Natural killer cell (primary cell): ENCODE measurements around the gene IL17C. TPM values are rescaled to one million over a fixed set of nuclear protein-coding genes. Genes with fewer than 3 reads are reported as not detected.

Experiments
- ATAC-seq, 3 donors: fragments of 150-1000 bp in 2 of 3; fragments of 200-7000 bp in 1 of 3; cut with Tn5 transposase; 1 replicate in 1 of 3; 2 replicates in 2 of 3; pipeline ENCODE4 v1.10.0; 2021; ENCODE audit warnings: mild to moderate bottlenecking in 2 of 3, moderate library complexity in 2 of 3
- DNase-seq, 2 donors: peaks; one replicate each; pipeline versions ENCODE4 v3.0.0 to v3.0.0-alpha.2; 2013 to 2021; ENCODE audit warnings: mixed read lengths in 1 of 2
- H3K27ac ChIP-seq: one replicate; pipeline ENCODE4 v1.5.1; 2013; ENCODE audit warnings: mild to moderate bottlenecking, low read length
- H3K27me3 ChIP-seq: one replicate; pipeline ENCODE4 v1.6.1; 2013; ENCODE audit warnings: low read length; ENCODE audit not compliant: control insufficient read depth, insufficient read depth
- H3K36me3 ChIP-seq: one replicate; pipeline ENCODE4 v1.6.1; 2013; ENCODE audit warnings: low read length; ENCODE audit not compliant: control insufficient read depth, insufficient read depth
- H3K4me1 ChIP-seq: one replicate; pipeline ENCODE4 v1.6.1; 2013; ENCODE audit warnings: low read length; ENCODE audit not compliant: control insufficient read depth, insufficient read depth
- H3K4me3 ChIP-seq: one replicate; pipeline ENCODE4 v1.5.1; 2013; ENCODE audit warnings: low read length
- H3K9me3 ChIP-seq: one replicate; pipeline ENCODE4 v1.6.1; 2013; ENCODE audit warnings: low read length; ENCODE audit not compliant: control insufficient read depth, insufficient read depth
- H3K27ac Mint-ChIP-seq, 2 donors: one replicate each; pipeline ENCODE4 v1.8.0; 2022; ENCODE audit warnings: mild to moderate bottlenecking in 2 of 2, mixed read lengths in 2 of 2, moderate library complexity in 1 of 2
- H3K27me3 Mint-ChIP-seq, 2 donors: one replicate each; pipeline ENCODE4 v1.8.0; 2022; ENCODE audit warnings: low read depth in 2 of 2, mixed read lengths in 2 of 2
- H3K36me3 Mint-ChIP-seq: one replicate; pipeline ENCODE4 v1.8.0; 2022; ENCODE audit warnings: mixed read lengths
- H3K4me1 Mint-ChIP-seq, 2 donors: one replicate each; pipeline ENCODE4 v1.8.0; 2022; ENCODE audit warnings: mixed read lengths in 2 of 2
- H3K4me3 Mint-ChIP-seq: one replicate; pipeline ENCODE4 v1.8.0; 2022; ENCODE audit warnings: mild to moderate bottlenecking, moderate library complexity, mixed read lengths
- H3K9me3 Mint-ChIP-seq, 2 donors: one replicate each; pipeline ENCODE4 v1.8.0; 2022; ENCODE audit warnings: mixed read lengths in 2 of 2
- WGBS: methylation state at CpG from one replicate; pipeline ENCODE4 v1.1.7; 2013; ENCODE audit warnings: missing lambda C conversion rate; ENCODE audit not compliant: insufficient coverage; 5-methylcytosine and 5-hydroxymethylcytosine counted together
- intact Hi-C: fragments of 100-400 bp; cut with micrococcal nuclease; formaldehyde crosslinking; loops from one replicate; pipeline ENCODE4 v1.14.2; 2022
- total RNA-seq, 4 donors: library from RNA; stranded (reverse); fragments of 120-200 nt in 1 of 4; gene quantifications; one replicate each; pipeline versions ENCODE4 v1.2.3 to v1.2.4, GENCODE V29; 2013 to 2022
- TF ChIP-seq, protein P1 (sequence below): fragments of 200-600 bp; IDR thresholded peaks from one replicate; pipeline ENCODE4 v1.8.0; 2022; ENCODE audit warnings: antibody characterized with exemption

The IL17C gene
- total RNA-seq, 3 donors from 2014 or later (not counting 1 experiment from before 2014, with no cell fraction given), result 0.61 to 3.0 (median 1.2) TPM

DNA sequence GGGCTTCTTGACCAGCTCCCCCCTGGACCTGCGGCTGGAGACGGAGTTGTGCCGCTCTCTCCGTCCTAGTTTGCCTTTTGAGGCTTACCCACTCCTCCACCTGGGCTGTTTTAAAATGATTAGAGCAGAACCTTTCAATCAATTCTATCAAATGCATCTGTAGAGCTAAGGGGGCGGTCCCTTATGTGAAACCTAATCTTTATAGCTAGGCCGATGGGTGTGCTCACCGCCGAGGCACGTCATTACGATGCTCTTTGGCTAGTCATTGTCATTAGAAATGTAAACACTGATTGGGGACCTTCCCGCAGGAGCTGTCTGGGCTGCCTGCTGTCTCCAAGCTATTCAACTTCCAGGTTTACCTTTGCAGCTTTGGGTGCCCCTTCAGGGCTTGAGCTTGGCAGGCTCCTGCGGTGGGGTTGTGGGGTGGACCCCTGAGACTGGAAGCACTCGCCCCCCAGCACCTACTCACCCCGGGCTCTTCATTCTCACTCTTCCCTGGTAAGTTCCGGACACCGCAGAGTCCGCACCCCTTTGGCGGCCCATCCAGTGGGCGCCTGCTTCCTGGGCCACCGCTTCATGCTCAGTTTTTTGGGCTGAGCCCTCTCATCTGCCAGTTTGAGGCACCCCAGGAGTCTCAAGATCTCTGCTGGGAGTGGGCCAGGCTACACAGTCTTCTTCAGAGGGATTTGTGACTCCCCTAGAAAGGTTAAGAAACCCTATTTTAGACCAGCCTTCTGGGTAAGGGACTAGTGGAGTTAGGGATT, 20.9 kb upstream of the IL17C start:
- ATAC-seq, result no peak
- Histone ChIP-seq H3K27ac (no peak overlapping the region), H3K36me3 (peaks cover 19% of the 10 kb centered on the region), H3K9me3 (no peaks in the 10 kb centered on the region), H3K4me3 (no peak overlapping the region), H3K27me3 (no peaks in the 10 kb centered on the region), H3K4me1 (peaks cover 43% of the 10 kb centered on the region)
- Mint-ChIP-seq H3K4me1 (peaks cover 29 to 59% of the 10 kb centered on the region in 2 donors), H3K4me3 (no peak overlapping the region), H3K9me3 (no peaks in the 10 kb centered on the region), H3K27me3 (no peaks in the 10 kb centered on the region), H3K27ac (peak overlapping the region; percentile 96 to 97), H3K36me3 (no peaks in the 10 kb centered on the region)
- TF ChIP-seq, protein P1, sequence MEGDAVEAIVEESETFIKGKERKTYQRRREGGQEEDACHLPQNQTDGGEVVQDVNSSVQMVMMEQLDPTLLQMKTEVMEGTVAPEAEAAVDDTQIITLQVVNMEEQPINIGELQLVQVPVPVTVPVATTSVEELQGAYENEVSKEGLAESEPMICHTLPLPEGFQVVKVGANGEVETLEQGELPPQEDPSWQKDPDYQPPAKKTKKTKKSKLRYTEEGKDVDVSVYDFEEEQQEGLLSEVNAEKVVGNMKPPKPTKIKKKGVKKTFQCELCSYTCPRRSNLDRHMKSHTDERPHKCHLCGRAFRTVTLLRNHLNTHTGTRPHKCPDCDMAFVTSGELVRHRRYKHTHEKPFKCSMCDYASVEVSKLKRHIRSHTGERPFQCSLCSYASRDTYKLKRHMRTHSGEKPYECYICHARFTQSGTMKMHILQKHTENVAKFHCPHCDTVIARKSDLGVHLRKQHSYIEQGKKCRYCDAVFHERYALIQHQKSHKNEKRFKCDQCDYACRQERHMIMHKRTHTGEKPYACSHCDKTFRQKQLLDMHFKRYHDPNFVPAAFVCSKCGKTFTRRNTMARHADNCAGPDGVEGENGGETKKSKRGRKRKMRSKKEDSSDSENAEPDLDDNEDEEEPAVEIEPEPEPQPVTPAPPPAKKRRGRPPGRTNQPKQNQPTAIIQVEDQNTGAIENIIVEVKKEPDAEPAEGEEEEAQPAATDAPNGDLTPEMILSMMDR, result no peak
- WGBS, result 96% methylated on average over 20 of the region's 20 CpGs
- intact Hi-C loops, result no loop called here
- no peak for DNase-seq

DNA sequence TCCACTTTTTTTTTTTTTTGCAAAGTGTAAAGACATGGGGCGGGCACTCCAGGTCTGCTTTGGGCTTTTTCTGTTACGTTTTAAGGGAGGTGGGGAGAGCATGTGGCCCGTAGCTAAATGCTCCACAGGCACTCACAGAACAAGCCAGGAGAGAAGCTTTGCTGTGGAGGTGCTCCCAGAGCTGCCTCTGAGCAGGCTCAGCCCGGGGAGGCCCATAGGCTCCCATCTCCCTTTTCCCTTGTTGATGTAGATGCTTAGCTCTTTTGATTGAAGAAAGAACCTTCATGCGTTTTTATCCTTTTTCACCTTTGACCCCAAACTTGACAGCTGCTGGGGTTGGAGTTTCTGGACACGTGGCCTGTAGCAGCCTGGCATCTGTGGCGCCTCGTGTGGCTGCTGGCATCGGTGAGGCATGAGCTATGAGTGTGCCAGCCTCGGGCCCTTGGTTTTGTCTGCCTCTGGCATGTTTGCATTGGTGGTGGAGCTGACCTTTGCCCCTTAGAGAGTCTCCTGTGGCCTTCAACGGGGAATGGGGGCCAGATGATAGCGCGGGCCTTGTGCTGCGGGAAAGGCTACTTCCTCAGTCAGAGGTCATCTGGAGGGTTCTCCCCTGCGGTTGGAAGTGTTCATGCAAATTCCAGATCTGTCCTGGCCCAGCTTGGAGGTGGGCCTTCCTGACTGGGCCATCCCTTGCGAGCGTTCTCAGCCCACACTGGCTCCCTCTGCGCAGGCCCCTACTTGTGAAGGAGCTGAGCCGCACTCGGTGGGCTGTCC, 20.0 kb upstream of the IL17C start:
- intact Hi-C loops, result no loop called here
- peaks cover 29 to 57% of the 10 kb centered on the region in 2 donors for H3K4me1 Mint-ChIP-seq
- H3K9me3 ChIP-seq, result no peaks in the 10 kb centered on the region
- ATAC-seq (no peak), DNase-seq (no peak)
- no peaks in the 10 kb centered on the region for H3K9me3 Mint-ChIP-seq
- no peaks in the 10 kb centered on the region for H3K36me3 Mint-ChIP-seq
- peaks cover 24% of the 10 kb centered on the region for H3K36me3 ChIP-seq
- peaks cover 47% of the 10 kb centered on the region for H3K4me1 ChIP-seq
- peak overlapping the region; percentile 96 to 97 for H3K27ac Mint-ChIP-seq
- TF ChIP-seq, protein P1, result no peak
- H3K27me3 Mint-ChIP-seq, result no peaks in the 10 kb centered on the region
- no peak overlapping the region for H3K4me3 ChIP-seq
- no peaks in the 10 kb centered on the region for H3K27me3 ChIP-seq
- H3K27ac ChIP-seq, result peak overlapping the region; percentile 93
- WGBS, result 93% methylated on average over 20 of the region's 20 CpGs
- H3K4me3 Mint-ChIP-seq, result no peak overlapping the region

DNA sequence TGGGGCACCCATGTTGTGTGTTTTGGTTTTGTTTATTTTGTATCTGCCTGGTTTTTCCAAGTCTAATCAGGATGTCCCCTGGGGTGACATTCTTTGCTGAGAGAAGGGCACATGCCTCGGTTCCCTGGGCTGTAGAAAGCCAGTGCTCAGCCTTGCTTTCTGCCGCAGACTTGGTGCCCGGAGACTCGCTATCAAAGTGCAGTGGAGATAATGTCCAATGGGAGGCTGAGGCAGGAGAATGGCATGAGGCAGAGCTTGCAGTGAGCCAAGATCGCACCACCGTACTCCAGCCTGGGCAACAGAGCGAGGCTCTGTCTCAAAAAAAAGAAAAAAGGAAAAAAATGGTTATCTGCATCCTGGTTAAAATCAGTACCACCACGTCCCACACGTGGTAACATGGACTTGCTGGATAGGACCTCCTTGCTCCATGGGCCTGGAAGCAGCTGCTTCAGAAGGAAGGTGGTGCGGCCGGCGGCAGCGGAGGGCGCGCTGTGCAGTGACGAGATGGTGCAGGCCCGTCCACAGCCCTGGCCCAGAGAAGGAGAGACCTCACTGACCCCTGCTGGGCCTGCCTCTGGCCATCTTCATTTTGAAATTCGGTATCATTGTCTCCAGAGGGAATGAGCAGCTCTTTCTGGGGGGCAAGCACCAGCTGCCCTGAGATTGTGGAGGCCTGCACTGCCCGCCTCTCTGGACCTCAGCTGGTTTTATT, 19.3 kb upstream of the IL17C start:
- Histone ChIP-seq H3K27ac (peak overlapping the region; percentile 93), H3K4me3 (no peak overlapping the region), H3K4me1 (peaks cover 47% of the 10 kb centered on the region), H3K27me3 (no peaks in the 10 kb centered on the region), H3K36me3 (peaks cover 27% of the 10 kb centered on the region), H3K9me3 (no peaks in the 10 kb centered on the region)
- intact Hi-C loops, result no loop called here
- TF ChIP-seq, protein P1, result no peak
- DNase-seq (no peak), ATAC-seq (no peak)
- Mint-ChIP-seq H3K36me3 (no peaks in the 10 kb centered on the region), H3K4me3 (peak overlapping the region; percentile 77), H3K9me3 (no peaks in the 10 kb centered on the region), H3K27ac (peak overlapping the region; percentile 96 to 97), H3K4me1 (peaks cover 29 to 52% of the 10 kb centered on the region in 2 donors), H3K27me3 (no peaks in the 10 kb centered on the region)
- WGBS, result 96% methylated on average over 19 of the region's 19 CpGs
